Effector memory CD4-positive, alpha-beta T cell (primary cell): Measurements from ENCODE around the gene ZNF747.
A peak's percentile ranks its signal among the peaks of the same experiment; 100 is the strongest.
"Not testable (repeated sequence)": the region's sequence is repeated elsewhere in the genome, so short reads cannot be mapped to it uniquely, and the experiment has no call there.

ENCODE experiments used
- DNase-seq, 3 donors: peaks; one replicate each; pipeline ENCODE4 v3.0.0-alpha.2; 2020
- H3K27ac ChIP-seq: 2 replicates; pipeline ENCODE4 v1.7.0; 2013; ENCODE audit warnings: mild to moderate bottlenecking, low read length, moderate library complexity; ENCODE audit not compliant: insufficient read depth, poor library complexity, severe bottlenecking
- H3K27me3 ChIP-seq: replicated peaks from 2 replicates; pipeline ENCODE4 v1.7.0; 2013; ENCODE audit warnings: mild to moderate bottlenecking, low read length; ENCODE audit not compliant: insufficient read depth, control insufficient read depth, poor library complexity, severe bottlenecking
- H3K36me3 ChIP-seq: 2 replicates; pipeline ENCODE4 v1.7.0; 2013; ENCODE audit warnings: mild to moderate bottlenecking, low read length, moderate library complexity; ENCODE audit not compliant: control insufficient read depth, insufficient read depth
- H3K4me1 ChIP-seq: 2 replicates; pipeline ENCODE4 v1.7.0; 2013; ENCODE audit warnings: low read length, mild to moderate bottlenecking; ENCODE audit not compliant: control insufficient read depth, insufficient read depth, poor library complexity, severe bottlenecking
- H3K4me3 ChIP-seq: 2 replicates; pipeline ENCODE4 v1.7.0; 2013; ENCODE audit warnings: low read length, low read depth, mild to moderate bottlenecking; ENCODE audit not compliant: insufficient read depth, poor library complexity, severe bottlenecking
- H3K9me3 ChIP-seq: 2 replicates; pipeline ENCODE4 v1.7.0; 2013; ENCODE audit warnings: mild to moderate bottlenecking, low read length, moderate library complexity; ENCODE audit not compliant: control insufficient read depth

ZNF747 gene

GRCh38 chr16:30546115-30546514, 11.5 kb upstream of the ZNF747 start:
- Histone ChIP-seq H3K4me1 (peaks cover 2% of the 10 kb centered on the region), H3K27ac (no peak overlapping the region), H3K9me3 (no peaks in the 10 kb centered on the region), H3K27me3 (no peaks in the 10 kb centered on the region), H3K36me3 (no peaks in the 10 kb centered on the region), H3K4me3 (no peak overlapping the region)
- DNase-seq, result no peak

DNA sequence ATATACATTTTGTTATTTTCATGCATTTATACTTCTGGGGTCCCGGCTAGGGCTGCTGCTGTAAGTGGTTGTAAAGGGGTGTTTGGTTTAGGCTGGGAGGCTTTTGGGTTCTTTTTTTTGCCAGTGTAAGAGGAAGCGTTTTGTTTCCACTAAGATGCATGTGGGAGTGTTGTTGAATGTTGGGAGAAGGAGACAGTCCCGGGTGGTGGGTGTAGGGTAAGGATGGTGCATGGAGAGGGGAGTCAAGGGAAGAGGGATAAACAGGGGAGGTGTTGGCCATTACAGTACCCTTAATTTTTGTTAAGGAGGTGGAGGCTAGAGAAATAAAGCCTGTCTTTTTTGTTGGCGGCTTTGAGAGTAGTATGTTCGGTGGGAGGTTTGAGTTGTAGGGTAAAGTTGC, 8.4 kb upstream of the ZNF747 start:
- no peaks in the 10 kb centered on the region for H3K9me3 ChIP-seq
- no peaks in the 10 kb centered on the region for H3K4me1 ChIP-seq
- H3K36me3 ChIP-seq, result no peaks in the 10 kb centered on the region
- no peak for DNase-seq
- no peaks in the 10 kb centered on the region for H3K27me3 ChIP-seq
- H3K4me3 ChIP-seq, result no peak overlapping the region
- no peak overlapping the region for H3K27ac ChIP-seq

- no peak overlapping the region for H3K4me3 ChIP-seq
- no peaks in the 10 kb centered on the region for H3K4me1 ChIP-seq
- H3K27me3 ChIP-seq, result no peaks in the 10 kb centered on the region
- no peaks in the 10 kb centered on the region for H3K9me3 ChIP-seq
- no peak overlapping the region for H3K27ac ChIP-seq
- H3K36me3 ChIP-seq, result no peaks in the 10 kb centered on the region
- DNase-seq, result no peak
These were observed 7.1 kb upstream of the ZNF747 start for GRCh38 chr16:30541502-30542329.

DNA sequence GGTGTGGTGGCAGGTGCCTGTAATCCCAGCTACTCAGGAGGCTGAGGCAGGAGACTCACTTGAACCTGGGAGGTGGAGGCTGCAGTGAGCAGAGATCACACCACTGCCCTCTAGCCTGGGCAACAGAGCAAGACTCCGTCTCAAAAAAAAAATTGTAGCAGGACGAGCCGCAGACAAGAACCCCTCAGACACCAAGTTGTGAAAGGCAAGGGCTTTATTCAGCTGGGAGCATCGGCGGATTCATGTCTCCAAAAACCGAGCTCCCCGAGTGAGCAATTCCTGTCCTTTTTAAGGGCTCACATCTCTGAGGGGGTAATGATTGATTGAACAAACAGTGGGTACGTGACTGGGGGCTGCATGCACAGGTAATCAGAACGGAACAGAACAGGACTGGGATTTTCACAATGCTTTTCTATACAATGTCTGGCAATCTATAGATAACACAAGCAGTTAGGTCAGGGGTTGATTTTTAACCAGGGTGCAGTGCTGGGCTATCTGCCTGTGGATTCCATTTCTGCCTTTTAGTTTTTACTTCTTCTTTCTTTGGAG, 6.3 kb upstream of the ZNF747 start:
- not testable (repeated sequence) for H3K27me3 ChIP-seq, H3K9me3 ChIP-seq, DNase-seq, H3K4me3 ChIP-seq, H3K36me3 ChIP-seq, H3K4me1 ChIP-seq, H3K27ac ChIP-seq

GRCh38 chr16:30539986-30540526, 5.4 kb upstream of the ZNF747 start:
- H3K4me1 ChIP-seq, result peaks cover 11% of the 10 kb centered on the region
- not testable (repeated sequence) for H3K4me3 ChIP-seq

DNA sequence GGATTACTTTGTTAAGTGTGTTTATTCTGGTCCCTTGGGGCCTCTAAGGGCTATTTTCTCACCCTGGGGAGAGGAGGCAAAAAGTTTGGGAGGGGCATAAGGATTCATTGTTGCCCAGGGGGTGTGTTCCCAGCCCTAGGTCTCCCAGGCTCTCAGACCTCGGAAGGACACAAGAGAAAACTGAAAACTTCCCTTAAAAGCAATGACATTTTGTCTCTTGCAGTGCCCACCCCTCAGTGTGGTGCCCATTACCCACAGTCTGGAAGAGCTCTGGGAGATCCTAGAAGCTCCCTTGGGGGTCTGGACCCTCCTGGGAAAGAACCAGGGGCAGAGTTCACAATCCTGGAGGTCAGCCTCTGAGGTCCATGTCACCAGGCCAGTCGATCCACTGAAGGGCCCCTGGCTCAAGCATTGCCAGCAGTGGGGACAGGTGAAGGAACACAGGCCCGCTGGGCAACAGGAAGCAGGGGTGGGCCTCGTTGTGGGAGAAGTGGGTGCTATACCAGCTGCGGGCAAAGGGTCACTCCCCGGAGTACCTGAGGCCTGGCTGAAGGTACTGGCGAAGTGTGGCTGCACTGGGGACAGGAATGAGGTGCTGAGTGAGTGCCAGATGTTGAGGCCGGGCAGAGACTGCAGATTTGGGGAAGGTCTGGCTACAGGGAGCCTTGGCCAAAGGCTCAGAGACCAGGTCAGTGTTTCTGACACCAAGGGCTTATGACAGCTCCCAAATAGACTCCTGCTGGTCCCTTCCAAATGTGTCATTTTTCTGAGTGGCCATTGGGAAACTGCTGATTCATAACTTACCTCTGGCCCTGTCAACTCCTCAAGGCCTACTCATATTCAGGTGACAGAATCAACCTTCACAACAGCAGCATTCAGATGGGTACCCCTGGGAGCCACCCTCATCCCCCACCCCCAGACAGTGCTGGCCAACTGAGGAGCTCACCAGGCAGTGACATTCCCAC, 4.6 kb upstream of the ZNF747 start:
- Histone ChIP-seq H3K27me3 (no peaks in the 10 kb centered on the region), H3K4me1 (peaks cover 12% of the 10 kb centered on the region), H3K4me3 (no peak overlapping the region), H3K27ac (no peak overlapping the region), H3K36me3 (no peaks in the 10 kb centered on the region), H3K9me3 (no peaks in the 10 kb centered on the region)
- DNase-seq, result no peak

More at GRCh38 chr16:30539986-30540526, 5.4 kb upstream of the ZNF747 start:
- not testable (repeated sequence) for H3K27me3 ChIP-seq, H3K27ac ChIP-seq, H3K9me3 ChIP-seq, H3K36me3 ChIP-seq, DNase-seq

- peaks cover 22% of the 10 kb centered on the region for H3K4me1 ChIP-seq
- H3K9me3 ChIP-seq, H3K36me3 ChIP-seq, DNase-seq, H3K27me3 ChIP-seq, H3K4me3 ChIP-seq: not testable (repeated sequence)
- peak overlapping the region; percentile 94 for H3K27ac ChIP-seq
These were observed 1.9 kb upstream of the ZNF747 start for GRCh38 chr16:30536391-30537024.

GRCh38 chr16:30535777-30536190, 1.1 kb upstream of the ZNF747 start:
- Histone ChIP-seq H3K9me3 (no peaks in the 10 kb centered on the region), H3K4me3 (peak overlapping the region; percentile 70), H3K27me3 (no peaks in the 10 kb centered on the region), H3K27ac (peak overlapping the region; percentile 94), H3K4me1 (peaks cover 22% of the 10 kb centered on the region), H3K36me3 (peaks cover 8% of the 10 kb centered on the region)
- peak; percentile 28 to 42 (median 36) for DNase-seq

DNA sequence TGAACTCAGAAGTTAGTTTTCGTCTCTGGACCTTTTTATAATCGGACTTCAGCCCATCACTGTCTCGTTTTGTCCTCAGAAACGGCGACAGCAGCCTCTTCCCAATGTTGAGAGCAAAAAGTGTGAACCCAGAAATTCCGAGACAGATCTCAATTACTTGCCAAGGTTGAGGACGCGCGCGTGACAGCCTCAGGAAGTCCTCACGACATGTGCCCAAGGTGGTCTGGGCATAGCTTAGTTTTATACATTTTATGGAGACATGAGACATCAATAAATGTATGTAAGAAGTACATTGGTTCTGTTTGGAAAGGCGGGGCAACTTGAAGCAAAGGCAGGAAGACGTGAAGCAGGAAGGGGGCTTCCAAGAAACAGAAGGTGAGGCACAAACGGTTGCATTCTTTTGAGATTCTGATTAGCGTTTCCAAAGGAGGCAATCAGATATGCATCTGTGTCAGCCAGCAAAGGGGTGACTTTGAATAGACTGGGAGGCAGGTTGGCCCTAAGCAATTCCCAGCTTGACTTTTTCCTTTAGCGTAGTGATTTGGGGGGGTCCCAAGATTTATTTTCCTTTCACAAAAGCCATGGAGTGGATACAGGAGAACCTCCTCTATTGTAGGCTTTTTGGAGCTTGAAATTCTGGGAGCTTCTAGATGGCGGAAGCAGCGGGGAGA, 583 bp upstream of the ZNF747 start:
- DNase-seq, result peak in 1 of 3 donors; percentile 26
- H3K27me3 ChIP-seq, result no peaks in the 10 kb centered on the region
- peaks cover 22% of the 10 kb centered on the region for H3K4me1 ChIP-seq
- H3K27ac ChIP-seq, result peak overlapping the region; percentile 94
- H3K9me3 ChIP-seq, result no peaks in the 10 kb centered on the region
- peaks cover 8% of the 10 kb centered on the region for H3K36me3 ChIP-seq
- peak overlapping the region; percentile 70 for H3K4me3 ChIP-seq
